SK-N-SH (cell line): Measurements from ENCODE around the gene MICAL2.

Experiments
- CTCF ChIP-seq: fragments of 200-600 bp; sonication (generic); IDR thresholded peaks from 2 replicates; pipeline ENCODE4 v1.6.1; 2017; ENCODE audit warnings: antibody characterized with exemption, mild to moderate bottlenecking, moderate library complexity
- EZH2phosphoT487 ChIP-seq: fragments of 200-600 bp; sonication (generic); IDR thresholded peaks from 2 replicates; pipeline ENCODE4 v1.6.1; 2017; ENCODE audit warnings: low read depth, mixed run types, mild to moderate bottlenecking, antibody characterized with exemption, moderate library complexity, borderline replicate concordance
- GABPA ChIP-seq: IDR thresholded peaks from 2 replicates; pipeline ENCODE4 v1.4.0; 2012; ENCODE audit warnings: low read depth, mild to moderate bottlenecking
- MXI1 ChIP-seq: IDR thresholded peaks from 2 replicates; pipeline ENCODE4 v1.6.1; 2012; ENCODE audit warnings: mild to moderate bottlenecking, low read depth, low read length, improper control_type of control experiment
- NRF1 ChIP-seq: IDR thresholded peaks from 2 replicates; pipeline ENCODE4 v1.6.1; 2012; ENCODE audit warnings: low read depth, mild to moderate bottlenecking, low read length
- POLR2AphosphoS5 ChIP-seq: IDR thresholded peaks from 2 replicates; pipeline ENCODE4 v1.6.1; 2012; ENCODE audit warnings: low read depth, low read length
- REST ChIP-seq: IDR thresholded peaks from 2 replicates; pipeline ENCODE4 v1.6.1; 2012; ENCODE audit warnings: mild to moderate bottlenecking, low read depth, low read length, moderate library complexity
- RFX5 ChIP-seq: IDR thresholded peaks from 2 replicates; pipeline ENCODE4 v1.6.1; 2012; ENCODE audit warnings: mild to moderate bottlenecking, improper control_type of control experiment, low read length
- RXRA ChIP-seq: IDR thresholded peaks from 2 replicates; pipeline ENCODE4 v1.4.0; 2012; ENCODE audit warnings: low read depth, mild to moderate bottlenecking, borderline replicate concordance

GRCh38 chr11:12218909-12219308 lies 108.5 kb downstream of the MICAL2 start:
- no peak for TF ChIP-seq CTCF
- no peak for TF ChIP-seq EZH2phosphoT487
- TF ChIP-seq MXI1 = no peak
- no peak for TF ChIP-seq GABPA
- no peak for TF ChIP-seq NRF1
- TF ChIP-seq RFX5 = no peak
- TF ChIP-seq REST = no peak
- no peak for TF ChIP-seq POLR2AphosphoS5
- TF ChIP-seq RXRA = no peak
